HG03558 (cell line): ENCODE results near the gene SLC25A29.
"Not testable (repeated sequence)": the region's sequence is repeated elsewhere in the genome, so short reads cannot be mapped to it uniquely, and the experiment has no call there.

Experiments
- ATAC-seq: cut with Tn5 transposase; IDR thresholded peaks from one replicate; pipeline ENCODE4 v1.9.1; 2021; ENCODE audit warnings: moderate number of reproducible peaks; ENCODE audit not compliant: unreplicated experiment; ENCODE audit errors: extremely low read depth

SLC25A29 gene

DNA sequence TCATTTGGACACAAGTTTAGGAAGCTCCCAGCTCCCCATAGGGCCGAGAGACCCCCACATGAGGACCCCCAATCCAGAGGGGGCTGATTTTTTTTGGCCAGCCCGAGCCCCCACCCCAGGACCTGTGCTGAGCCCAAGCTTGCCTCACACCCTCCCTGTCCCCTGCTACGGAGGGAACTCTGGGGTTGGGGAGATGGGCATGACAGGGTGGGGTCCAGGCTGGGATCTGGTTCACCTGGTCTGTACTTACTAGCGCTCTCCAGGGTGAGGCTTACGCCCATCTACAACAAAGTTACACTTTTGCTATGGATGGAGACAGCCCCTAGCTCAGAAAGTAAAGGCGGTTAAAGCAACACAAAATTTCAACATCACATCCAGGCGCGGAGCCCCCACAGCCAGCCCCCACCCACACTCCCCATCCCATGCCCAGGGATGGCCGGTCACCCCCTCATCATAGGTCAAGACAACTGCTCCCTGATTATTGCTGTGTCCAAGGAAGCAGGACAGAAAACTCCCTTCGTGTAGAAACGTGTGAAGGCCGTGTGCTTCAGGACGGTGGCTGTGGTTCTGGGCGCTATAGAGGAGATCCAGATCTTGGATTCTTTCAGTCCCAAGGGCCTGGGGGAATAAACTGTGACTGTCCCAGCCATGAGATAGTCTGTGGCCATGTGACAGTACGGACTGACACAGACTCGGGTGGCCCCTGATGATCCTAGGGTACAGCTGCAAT lies 10.7 kb downstream of the SLC25A29 start:
- no peak for ATAC-seq

- ATAC-seq = no peak
Observed at GRCh38 chr14:100294963-100295330, 11.3 kb downstream of the SLC25A29 start.

GRCh38 chr14:100294213-100294962 lies 11.9 kb downstream of the SLC25A29 start:
- no peak for ATAC-seq

DNA sequence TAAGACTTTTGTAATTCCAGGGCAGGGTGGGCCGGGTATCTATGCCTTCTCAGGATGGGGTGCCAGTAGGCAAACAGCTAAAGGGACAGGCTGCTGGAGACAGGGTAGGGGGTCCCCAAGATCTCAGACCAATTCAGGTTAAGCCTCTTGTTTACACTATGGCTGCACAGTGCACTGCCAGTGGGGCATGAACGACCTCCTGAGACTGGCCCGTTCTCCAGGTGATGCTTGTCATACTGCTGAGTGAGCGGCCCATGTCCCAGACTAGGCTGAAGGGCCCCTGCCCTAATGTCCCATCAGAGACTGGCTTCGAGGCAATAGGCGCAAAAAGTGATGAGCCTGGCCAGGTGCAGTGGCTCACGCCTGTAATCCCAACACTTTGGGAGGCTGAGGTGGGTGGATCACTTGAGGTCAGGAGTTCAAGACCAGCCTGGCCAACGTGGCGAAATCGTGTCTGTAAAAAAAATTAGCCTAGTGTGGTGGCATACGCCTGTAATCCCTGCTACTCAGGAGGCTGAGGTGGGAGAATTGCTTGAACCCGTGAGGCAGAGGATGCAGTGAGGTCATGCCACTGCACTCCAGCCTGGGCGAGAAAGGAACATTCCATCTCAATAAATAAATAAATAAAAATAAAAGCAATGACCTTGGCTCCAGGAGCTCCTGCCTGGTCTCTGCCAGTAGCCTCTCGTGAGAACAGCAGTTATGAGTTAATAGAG lies 12.6 kb downstream of the SLC25A29 start:
- ATAC-seq = no peak

- no peak for ATAC-seq
Observed at GRCh38 chr14:100292776-100293461, 13.3 kb downstream of the SLC25A29 start.

GRCh38 chr14:100292301-100292775 lies 13.9 kb downstream of the SLC25A29 start:
- no peak for ATAC-seq

GRCh38 chr14:100291305-100292075 lies 14.8 kb downstream of the SLC25A29 start:
- no peak for ATAC-seq

DNA sequence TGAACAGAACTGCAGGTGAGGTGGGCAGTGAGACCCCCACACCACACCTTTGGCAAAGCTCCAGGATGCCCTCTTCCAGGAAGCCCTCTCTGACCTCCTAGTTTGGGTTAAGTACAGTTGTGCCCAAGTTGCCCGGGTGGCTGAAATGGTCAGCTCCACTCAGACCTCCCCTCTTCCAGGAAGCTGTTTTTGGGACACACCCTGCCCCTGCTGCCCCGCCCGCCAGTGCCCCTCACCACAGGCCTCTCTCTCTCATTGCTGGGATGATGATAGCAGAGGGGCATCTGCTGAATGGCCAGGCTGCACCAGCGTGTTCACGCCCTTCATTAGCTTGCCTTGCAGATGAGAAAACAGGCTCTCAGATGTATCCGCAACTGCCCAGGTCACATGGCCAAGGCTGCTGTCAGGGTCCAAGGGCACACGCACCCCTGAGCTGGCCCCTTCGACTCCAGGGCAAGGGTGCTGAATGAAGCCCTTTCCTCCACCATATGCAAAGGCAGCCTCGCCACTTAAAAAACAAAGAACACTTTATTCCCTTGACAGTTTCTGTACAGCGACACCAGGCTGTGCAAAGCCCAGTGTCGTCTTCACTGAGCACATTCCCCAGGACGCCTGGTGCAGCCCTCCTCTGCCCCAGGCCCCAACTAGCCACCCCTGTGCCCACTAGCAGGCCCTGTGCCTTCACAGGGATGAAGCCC lies 15.5 kb downstream of the SLC25A29 start:
- ATAC-seq = no peak

DNA sequence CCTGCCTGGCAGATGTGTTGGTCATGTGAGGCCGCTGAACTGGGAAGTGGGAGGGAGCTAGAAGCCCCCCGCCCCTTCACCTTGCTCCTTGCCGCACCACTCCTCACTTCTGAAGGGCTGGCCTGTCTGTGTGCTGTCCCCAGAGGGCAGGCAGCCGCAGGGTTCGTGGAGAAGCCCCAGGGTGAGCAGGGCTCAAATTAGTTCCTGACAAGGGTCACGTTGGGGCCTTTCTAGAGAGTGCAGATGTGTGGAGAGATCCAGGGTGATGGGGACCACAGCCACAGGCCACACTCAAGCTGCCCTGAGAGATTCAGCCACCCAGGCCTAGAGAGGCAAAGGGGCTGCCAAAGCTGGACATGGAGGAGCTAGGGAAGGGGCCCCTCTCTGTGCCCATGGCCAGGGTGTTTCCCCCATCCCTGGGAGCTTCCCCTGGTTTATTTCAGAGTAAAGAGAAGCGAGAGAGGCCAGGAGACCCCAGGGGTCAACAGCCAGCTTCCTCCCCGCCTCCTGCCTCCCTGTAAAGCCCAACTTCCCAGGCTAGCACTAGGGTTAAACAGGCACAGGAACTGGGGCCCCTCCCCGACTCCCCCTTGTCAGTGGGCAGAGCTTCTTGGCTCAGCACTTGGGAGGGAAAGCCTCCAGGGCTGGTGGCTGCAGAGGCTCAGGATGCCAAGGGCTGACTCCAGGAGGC lies 16.2 kb downstream of the SLC25A29 start:
- ATAC-seq = no peak

GRCh38 chr14:100288382-100289185 lies 17.7 kb downstream of the SLC25A29 start:
- no peak for ATAC-seq

GRCh38 chr14:100287998-100288295 lies 18.3 kb downstream of the SLC25A29 start:
- ATAC-seq = not testable (repeated sequence)

DNA sequence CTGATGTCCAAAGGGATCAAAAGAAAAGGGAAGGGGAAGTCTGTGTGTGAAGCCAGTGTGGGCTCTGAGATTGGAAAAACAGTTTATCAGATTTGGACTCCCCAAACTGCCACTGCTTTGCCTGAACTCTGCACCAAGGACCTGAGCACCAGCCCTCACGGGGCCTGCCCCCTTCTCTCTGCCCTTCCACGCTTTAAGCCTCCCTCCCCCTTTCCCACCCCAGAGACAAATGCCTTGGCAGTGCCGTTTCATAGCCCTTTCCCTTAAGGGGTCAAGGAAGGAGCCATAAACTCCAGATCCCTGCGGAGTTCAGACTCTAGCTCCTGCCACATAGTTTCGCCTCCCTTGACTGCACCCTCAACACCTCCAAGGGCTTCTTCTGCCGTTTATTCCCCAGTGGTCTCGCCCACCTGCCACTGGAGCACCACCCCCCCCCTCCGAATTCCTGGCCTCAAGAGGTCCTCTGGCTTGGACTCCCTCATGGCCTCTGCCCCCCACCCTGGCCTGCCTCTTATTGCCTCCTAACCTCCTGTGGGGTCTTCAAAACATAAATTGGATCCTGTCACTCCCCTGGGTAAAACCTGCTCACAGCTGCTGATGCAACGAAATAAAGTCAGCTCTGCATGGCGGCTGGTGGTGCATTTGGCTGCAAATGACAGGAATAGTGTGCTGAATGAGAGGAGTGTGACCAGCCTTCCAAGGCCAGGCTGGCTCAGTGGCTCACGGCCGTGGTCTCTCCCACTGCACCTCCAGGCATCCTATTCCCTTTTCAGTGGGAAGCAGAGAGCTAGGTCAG lies 18.8 kb downstream of the SLC25A29 start:
- ATAC-seq = no peak

GRCh38 chr14:100286484-100287191 lies 19.6 kb downstream of the SLC25A29 start:
- ATAC-seq = no peak

- no peak for ATAC-seq
Observed at GRCh38 chr14:100285913-100286400, 20.3 kb downstream of the SLC25A29 start.

GRCh38 chr14:100285021-100285912 lies 21.0 kb downstream of the SLC25A29 start:
- ATAC-seq = peak; percentile 75
